D721Med (cell line): ENCODE measurements around the gene LSAMP.

Experiments used
- DNase-seq: peaks from one replicate; pipeline ENCODE4 v3.0.0; 2011; ENCODE audit warnings: low spot score; ENCODE audit not compliant: insufficient read length
- FAIRE-seq: peaks from 2 replicates; lab custom pipeline; 2011; peaks lifted over from hg19 to GRCh38; lab: Jason Lieb, UNC
- CTCF ChIP-seq: IDR thresholded peaks from 2 replicates; pipeline ENCODE4 v1.5.1; 2012; ENCODE audit warnings: mild to moderate bottlenecking, control low read depth; ENCODE audit not compliant: insufficient read depth; ENCODE audit errors: missing control alignments

Gene LSAMP

DNA sequence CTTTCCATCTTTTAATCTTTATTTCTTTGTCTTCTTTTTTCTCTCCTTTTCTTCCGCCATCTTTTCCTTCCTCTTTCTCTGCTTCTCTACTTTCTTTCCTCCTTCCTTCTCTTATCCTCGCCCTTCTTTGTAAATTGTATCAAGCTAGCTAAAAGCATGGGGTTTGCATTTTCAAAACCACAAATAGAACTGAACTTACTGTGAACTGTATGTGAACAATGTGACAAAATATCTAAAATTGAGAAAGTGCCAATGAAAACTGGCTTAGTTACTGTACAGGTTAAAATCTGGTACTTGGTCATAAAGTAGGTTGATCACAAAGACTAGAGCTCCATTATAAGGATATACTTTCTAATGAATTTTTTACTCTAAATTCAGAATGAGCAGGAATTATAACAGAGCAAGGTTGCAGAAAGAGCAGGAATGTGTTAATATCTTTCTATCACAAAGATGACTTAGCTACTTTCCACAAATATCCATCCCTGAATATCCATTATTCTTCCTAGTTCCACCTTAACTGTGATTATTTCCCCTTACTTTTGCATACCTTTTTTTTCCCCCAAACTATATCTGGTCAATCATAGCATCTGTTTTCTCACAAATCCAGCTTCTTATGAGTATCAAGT is 122.4 kb downstream of the LSAMP start:
- FAIRE-seq: no peak
- DNase-seq: no peak
- TF ChIP-seq CTCF: no peak

GRCh38 chr3:116318370-116318769 is 126.9 kb downstream of the LSAMP start:
- TF ChIP-seq CTCF: no peak
- no peak for FAIRE-seq
- DNase-seq: no peak

DNA sequence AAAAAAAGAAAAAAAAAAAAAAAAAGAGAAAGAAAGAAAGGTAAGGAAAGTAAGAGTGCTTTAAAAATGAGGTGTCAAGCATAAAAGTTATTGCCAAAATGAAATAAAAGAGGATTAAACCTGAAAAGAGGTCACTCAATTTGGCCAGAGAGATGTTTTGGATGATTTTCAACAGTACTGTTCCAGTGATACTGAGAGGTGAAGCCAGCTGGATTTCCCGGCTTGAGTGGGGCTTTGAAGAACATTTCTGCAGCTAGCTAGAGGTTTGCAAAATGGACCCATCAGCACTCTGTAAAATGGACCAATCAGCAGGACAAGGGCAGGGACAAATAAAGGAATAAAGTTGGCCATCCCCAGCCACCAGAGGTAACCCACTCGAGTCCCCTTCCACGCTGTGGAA is 128.5 kb downstream of the LSAMP start:
- DNase-seq: no peak
- FAIRE-seq: no peak
- TF ChIP-seq CTCF: no peak

- DNase-seq: no peak
- FAIRE-seq: no peak
- TF ChIP-seq CTCF: no peak
Observed at GRCh38 chr3:116314476-116314875, 130.8 kb downstream of the LSAMP start.

GRCh38 chr3:116306720-116307119 is 138.6 kb downstream of the LSAMP start:
- FAIRE-seq (no peak), DNase-seq (no peak)
- TF ChIP-seq CTCF: no peak

DNA sequence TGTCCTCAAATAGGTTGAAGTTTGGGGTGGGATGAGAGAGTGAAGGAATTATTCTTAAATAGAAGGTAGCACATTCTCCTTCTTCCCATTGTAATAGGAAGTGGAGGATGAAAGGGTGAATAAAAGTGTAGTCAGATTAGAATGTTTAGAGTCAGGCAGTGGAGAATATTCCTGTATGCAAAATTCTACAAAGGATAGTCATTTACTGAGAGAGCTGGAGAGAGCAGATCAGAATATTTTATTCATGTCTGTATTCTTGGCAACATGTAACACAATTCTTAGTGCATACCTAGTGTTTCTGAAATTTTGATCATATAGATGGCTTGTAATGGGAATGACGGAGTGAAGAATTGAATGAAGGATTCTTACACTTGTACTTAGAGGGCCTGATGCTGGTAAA is 139.1 kb downstream of the LSAMP start:
- no peak for TF ChIP-seq CTCF
- FAIRE-seq (no peak), DNase-seq (no peak)

- DNase-seq (no peak), FAIRE-seq (no peak)
- no peak for TF ChIP-seq CTCF
Observed at GRCh38 chr3:116302087-116302747, 143.1 kb downstream of the LSAMP start.
